ENCODE measurements around the gene URM1. TPM values are rescaled to one million over a fixed set of nuclear protein-coding genes. Genes with fewer than 3 reads are reported as not detected.
"Not testable (repeated sequence)": the region's sequence is repeated elsewhere in the genome, so short reads cannot be mapped to it uniquely, and the experiment has no call there.

The URM1 gene
- total RNA-seq, 1 experiment from 2014 or later = 71.8 TPM

- DNase-seq (ENCODE audit: low read depth) = no peak
- in situ Hi-C loops (cut with HindIII; ENCODE audit: low pct_unique_long_range_greater_than_20kb, low sequenced_read_pairs) = no loop called here
Measured at GRCh38 chr9:128394379-128395168, 23.4 kb downstream of the URM1 start.

GRCh38 chr9:128396970-128397613 lies 25.9 kb downstream of the URM1 start:
- in situ Hi-C loops (cut with HindIII; ENCODE audit: low pct_unique_long_range_greater_than_20kb, low sequenced_read_pairs) = no loop called here
- DNase-seq (ENCODE audit: low read depth) = no peak

- no peak for DNase-seq (ENCODE audit: low read depth)
- in situ Hi-C loops (cut with HindIII; ENCODE audit: low pct_unique_long_range_greater_than_20kb, low sequenced_read_pairs) = no loop called here
Measured at GRCh38 chr9:128397831-128398230, 26.7 kb downstream of the URM1 start.

DNA sequence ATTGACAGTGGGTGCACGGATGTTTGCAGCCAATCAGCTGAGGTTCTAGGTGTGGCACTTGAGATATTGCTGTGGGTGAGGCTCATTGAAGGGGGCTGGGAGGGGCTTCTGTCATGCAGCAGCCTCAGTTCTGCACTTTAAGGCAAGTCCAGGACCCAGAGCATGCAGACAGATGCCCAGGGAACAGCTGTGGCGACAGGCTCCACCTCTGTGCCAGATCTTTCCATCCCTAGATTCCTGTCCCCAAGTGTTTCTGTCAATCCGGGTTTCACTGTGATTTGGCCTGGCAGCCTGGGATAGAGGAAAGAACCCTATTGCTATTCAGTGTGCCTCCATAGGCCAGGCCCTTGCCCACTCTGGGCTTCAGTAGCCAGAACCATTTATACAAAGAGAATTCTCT lies 28.7 kb downstream of the URM1 start:
- in situ Hi-C loops (cut with HindIII; ENCODE audit: low pct_unique_long_range_greater_than_20kb, low sequenced_read_pairs) = no loop called here
- no peak for DNase-seq (ENCODE audit: low read depth)

DNA sequence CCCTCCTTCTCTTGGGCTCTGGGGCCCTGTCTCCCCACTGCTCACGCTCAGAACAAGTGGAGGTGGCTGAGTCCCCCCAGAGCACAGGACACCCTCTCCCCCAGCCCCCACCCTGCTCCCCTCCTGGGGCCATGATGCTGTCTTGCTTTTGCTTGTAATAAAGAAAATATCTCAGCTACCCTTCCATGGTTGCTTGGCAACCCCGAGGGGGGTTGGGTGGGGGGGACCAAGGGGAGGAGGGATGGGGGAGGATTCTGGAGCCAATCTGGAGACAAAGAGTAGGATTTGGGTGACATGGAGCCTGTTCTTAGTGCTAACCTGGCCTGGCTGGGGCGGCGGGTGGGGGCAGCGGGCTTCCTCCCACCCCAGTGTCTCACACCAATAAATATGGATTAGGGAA lies 33.4 kb downstream of the URM1 start:
- in situ Hi-C loops (cut with HindIII; ENCODE audit: low pct_unique_long_range_greater_than_20kb, low sequenced_read_pairs) = no loop called here
- no peak for DNase-seq (ENCODE audit: low read depth)

- in situ Hi-C loops (cut with HindIII; ENCODE audit: low pct_unique_long_range_greater_than_20kb, low sequenced_read_pairs) = no loop called here
- DNase-seq (ENCODE audit: low read depth) = no peak
Measured at GRCh38 chr9:128405077-128405779, 34.1 kb downstream of the URM1 start.

DNA sequence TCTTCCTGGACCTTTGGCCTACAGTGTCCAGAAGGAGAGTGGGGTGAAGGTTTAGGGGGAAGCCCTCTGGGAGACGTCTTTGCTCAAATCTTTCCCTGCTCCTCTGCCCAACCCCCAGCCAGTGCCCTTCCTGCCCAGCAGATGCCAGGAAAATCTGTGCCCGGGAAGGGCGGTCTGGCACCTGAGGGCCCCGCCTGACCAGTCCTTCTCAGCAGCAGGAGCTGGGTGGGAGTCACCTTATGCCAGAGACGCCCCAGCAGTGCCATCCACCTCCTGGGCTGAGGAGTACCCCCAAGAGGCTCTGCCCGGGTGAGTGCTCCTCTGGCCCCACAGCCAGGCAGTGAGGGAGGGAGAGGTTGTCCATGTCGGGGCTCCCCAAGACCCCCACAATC lies 34.6 kb downstream of the URM1 start:
- in situ Hi-C loops (cut with HindIII; ENCODE audit: low pct_unique_long_range_greater_than_20kb, low sequenced_read_pairs) = no loop called here

DNA sequence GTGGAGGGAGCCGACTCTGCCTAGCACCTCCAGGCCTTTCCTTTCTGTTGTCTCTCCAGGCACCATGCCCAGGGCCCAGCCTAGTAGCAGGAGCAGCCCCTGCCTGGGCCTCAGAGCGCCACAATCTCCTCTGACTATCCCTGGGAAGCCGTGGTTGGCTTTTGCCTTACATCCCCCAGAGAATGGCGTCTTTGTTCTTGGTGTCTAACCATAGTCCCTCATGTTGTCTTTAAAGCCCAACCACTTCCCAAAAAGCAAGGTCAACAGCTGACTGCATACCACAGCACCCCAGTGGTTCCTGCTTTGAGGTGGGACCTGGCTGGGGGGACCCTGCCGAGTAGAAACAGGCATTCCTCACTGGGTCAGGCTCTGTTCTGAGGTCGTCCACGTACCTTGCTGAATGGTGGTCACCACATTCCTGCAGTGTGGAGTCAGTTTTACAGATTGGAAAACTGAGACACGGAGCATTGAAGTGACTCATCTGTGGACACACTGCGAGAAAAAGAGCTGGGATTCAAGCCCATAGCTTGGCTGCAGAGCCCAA lies 35.7 kb downstream of the URM1 start:
- in situ Hi-C loops (cut with HindIII; ENCODE audit: low pct_unique_long_range_greater_than_20kb, low sequenced_read_pairs) = no loop called here

More for the DNA sequence above, 34.6 kb downstream of the URM1 start:
- DNase-seq (ENCODE audit: low read depth) = no peak

DNA sequence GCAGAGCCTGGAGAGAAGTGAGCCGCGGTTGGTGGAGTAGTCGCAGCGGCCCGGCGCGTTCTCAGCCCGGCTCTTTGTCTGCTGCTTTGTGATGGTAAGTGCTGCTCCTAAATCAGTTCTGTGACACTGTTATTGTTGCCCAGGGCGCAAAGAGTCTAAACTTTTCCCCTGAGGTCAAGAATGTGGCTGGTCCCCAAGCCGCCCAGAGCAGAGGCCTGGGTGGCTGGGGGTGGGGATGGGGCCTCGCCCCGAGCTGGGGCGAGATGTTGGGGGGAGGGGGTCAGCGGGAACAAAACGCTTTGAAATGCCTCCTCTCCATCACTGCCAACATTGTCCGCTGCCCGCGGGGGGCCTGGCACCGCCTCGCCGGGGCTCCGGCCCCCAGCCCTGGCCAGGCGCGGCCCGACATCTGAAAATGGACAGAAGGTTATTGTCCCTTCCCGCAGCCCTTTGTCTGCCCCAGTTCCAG lies 37.8 kb downstream of the URM1 start:
- no peak for DNase-seq (ENCODE audit: low read depth)
- in situ Hi-C loops (cut with HindIII; ENCODE audit: low pct_unique_long_range_greater_than_20kb, low sequenced_read_pairs) = no loop called here

More for the DNA sequence above, 35.7 kb downstream of the URM1 start:
- no peak for DNase-seq (ENCODE audit: low read depth)

GRCh38 chr9:128409450-128409849 lies 38.3 kb downstream of the URM1 start:
- no peak for DNase-seq (ENCODE audit: low read depth)
- in situ Hi-C loops (cut with HindIII; ENCODE audit: low pct_unique_long_range_greater_than_20kb, low sequenced_read_pairs) = no loop called here

DNA sequence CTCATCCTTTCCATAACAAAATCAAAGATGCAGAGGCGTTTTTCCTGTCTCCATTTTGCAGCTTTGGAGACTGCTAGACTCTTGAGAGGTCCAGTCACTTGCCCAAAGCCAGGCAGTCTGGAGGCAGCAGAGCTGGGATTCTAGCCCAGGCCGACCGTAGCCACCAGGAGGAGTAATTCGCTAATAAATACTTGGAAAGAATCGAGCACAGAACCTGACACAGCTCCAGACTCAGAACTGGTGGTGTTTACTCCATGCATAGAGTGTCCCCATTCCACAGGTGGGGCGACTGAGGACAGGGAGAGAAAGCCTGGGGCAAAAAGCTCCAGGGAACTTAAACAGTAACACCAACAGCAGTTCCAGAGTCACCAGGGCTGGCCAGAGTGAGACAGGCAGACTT lies 38.8 kb downstream of the URM1 start:
- DNase-seq (ENCODE audit: low read depth) = no peak
- in situ Hi-C loops (cut with HindIII; ENCODE audit: low pct_unique_long_range_greater_than_20kb, low sequenced_read_pairs) = no loop called here

- in situ Hi-C loops (cut with HindIII; ENCODE audit: low pct_unique_long_range_greater_than_20kb, low sequenced_read_pairs) = no loop called here
Measured at GRCh38 chr9:128411364-128412119, 40.4 kb downstream of the URM1 start.

GRCh38 chr9:128412120-128412790 lies 41.1 kb downstream of the URM1 start:
- no peak for DNase-seq (ENCODE audit: low read depth)
- in situ Hi-C loops (cut with HindIII; ENCODE audit: low pct_unique_long_range_greater_than_20kb, low sequenced_read_pairs) = no loop called here

More at GRCh38 chr9:128411364-128412119, 40.4 kb downstream of the URM1 start:
- no peak for DNase-seq (ENCODE audit: low read depth)

DNA sequence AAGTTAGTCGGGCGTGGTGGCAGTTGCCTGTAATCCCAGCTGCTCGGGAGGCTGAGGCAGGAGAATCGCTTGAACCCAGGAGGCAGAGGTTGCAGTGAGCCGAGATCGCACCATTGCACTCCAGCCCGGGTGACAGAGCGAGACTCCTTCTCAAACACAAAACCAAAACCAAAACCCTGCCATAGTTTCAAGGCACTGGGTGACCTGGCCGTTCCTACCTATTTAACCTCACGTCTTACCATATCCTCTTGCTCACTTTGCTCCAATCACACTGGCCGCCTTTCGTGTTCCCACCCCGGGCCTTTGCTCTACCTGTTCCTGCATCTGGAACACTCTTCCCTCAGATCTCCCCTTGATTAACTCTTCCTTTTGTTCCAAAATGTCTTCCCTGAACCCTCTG lies 42.6 kb downstream of the URM1 start:
- in situ Hi-C loops (cut with HindIII; ENCODE audit: low pct_unique_long_range_greater_than_20kb, low sequenced_read_pairs); DNase-seq (ENCODE audit: low read depth): not testable (repeated sequence)

GRCh38 chr9:128414461-128414860 lies 43.3 kb downstream of the URM1 start:
- no peak for DNase-seq (ENCODE audit: low read depth)
- in situ Hi-C loops (cut with HindIII; ENCODE audit: low pct_unique_long_range_greater_than_20kb, low sequenced_read_pairs) = no loop called here

- in situ Hi-C loops (cut with HindIII; ENCODE audit: low pct_unique_long_range_greater_than_20kb, low sequenced_read_pairs) = no loop called here
Measured at GRCh38 chr9:128415281-128415680, 44.1 kb downstream of the URM1 start.

DNA sequence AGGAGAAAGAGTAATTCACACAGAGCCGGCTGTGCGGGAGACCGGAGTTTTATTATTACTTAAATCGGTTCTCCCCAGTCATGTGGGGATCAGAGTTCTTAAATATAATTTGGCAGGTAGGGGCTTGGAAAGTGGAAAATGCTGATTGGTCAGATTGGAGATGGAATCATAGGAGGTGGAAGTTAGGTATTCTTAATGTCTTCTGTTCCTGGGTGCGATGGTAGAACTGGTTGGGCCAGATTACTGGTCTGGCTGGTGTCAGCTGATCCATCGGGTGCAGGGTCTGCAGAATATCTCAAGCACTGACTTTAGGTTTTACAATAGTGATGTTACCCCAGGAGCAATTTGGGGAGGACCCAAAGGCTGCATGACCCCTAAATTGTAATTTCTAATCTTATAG lies 44.8 kb downstream of the URM1 start:
- in situ Hi-C loops (cut with HindIII; ENCODE audit: low pct_unique_long_range_greater_than_20kb, low sequenced_read_pairs) = no loop called here
- no peak for DNase-seq (ENCODE audit: low read depth)

More at GRCh38 chr9:128415281-128415680, 44.1 kb downstream of the URM1 start:
- no peak for DNase-seq (ENCODE audit: low read depth)

Data from Caki2 (cell line).